Caco-2 (cell line): ENCODE measurements around the gene NPBWR2. TPM values are rescaled to one million over a fixed set of nuclear protein-coding genes. Genes with fewer than 3 reads are reported as not detected.

ENCODE experiments used
- BruUV-seq: library from RNA; stranded (reverse); fragments of 400-500 nt; replicated peaks from 2 replicates; lab custom pipeline; 2021; lab: Mats Ljungman, UMichigan
- CTCF ChIA-PET: fragments of 300-600 bp; sonication (Branson Sonifier 250); formaldehyde crosslinking; loops from one replicate; lab custom pipeline; 2022; ENCODE audit warnings: antibody characterized with exemption; lab: Charles Lee
- POLR2A ChIA-PET: fragments of 300-600 bp; sonication (Branson Sonifier 250); formaldehyde crosslinking; loops from one replicate; lab custom pipeline; 2022; ENCODE audit warnings: antibody characterized with exemption; lab: Charles Lee
- DNase-seq, 2 experiments: peaks; one replicate each; pipeline versions ENCODE4 v3.0.0 to v3.0.0-alpha.2; 2020 to 2022
- H3K27me3 ChIP-seq: replicated peaks from 2 replicates; pipeline ENCODE4 v1.6.0; 2011; ENCODE audit warnings: low read length; ENCODE audit not compliant: control insufficient read depth, insufficient read depth
- H3K36me3 ChIP-seq: 2 replicates; pipeline ENCODE4 v1.5.1; 2011; ENCODE audit warnings: low read length; ENCODE audit not compliant: control insufficient read depth, insufficient read depth
- H3K4me1 ChIP-seq: fragments of 250-450 bp; sonication (Bioruptor Pico); 2 replicates; pipeline ENCODE4 v1.5.1; 2020; ENCODE audit warnings: mild to moderate bottlenecking
- H3K4me3 ChIP-seq: 2 replicates; pipeline ENCODE4 v1.5.1; 2011; ENCODE audit warnings: low read depth, mild to moderate bottlenecking, control low read depth, low read length
- H3K9me3 ChIP-seq: fragments of 250-450 bp; sonication (Bioruptor Pico); 2 replicates; pipeline ENCODE4 v1.5.1; 2020; ENCODE audit warnings: mild to moderate bottlenecking, moderate library complexity
- H3K27ac Mint-ChIP-seq: one replicate; pipeline ENCODE4 v1.8.0; 2022; ENCODE audit warnings: mixed read lengths; ENCODE audit not compliant: unreplicated experiment
- H3K27me3 Mint-ChIP-seq: one replicate; pipeline ENCODE4 v1.8.0; 2022; ENCODE audit warnings: mixed read lengths; ENCODE audit not compliant: insufficient read depth, unreplicated experiment
- H3K36me3 Mint-ChIP-seq: one replicate; pipeline ENCODE4 v1.8.0; 2022; ENCODE audit warnings: mild to moderate bottlenecking, mixed read lengths; ENCODE audit not compliant: insufficient read depth, unreplicated experiment
- H3K4me1 Mint-ChIP-seq: one replicate; pipeline ENCODE4 v1.8.0; 2022; ENCODE audit warnings: low read depth, mixed read lengths; ENCODE audit not compliant: unreplicated experiment
- H3K4me3 Mint-ChIP-seq: one replicate; pipeline ENCODE4 v1.8.0; 2022; ENCODE audit warnings: mild to moderate bottlenecking, moderate library complexity, mixed read lengths; ENCODE audit not compliant: unreplicated experiment
- H3K9me3 Mint-ChIP-seq: one replicate; pipeline ENCODE4 v1.8.0; 2022; ENCODE audit warnings: mixed read lengths; ENCODE audit not compliant: unreplicated experiment
- CTCF ChIP-seq, 2 experiments: fragments of 200-600 bp in 1 of 2; IDR thresholded peaks; 1 replicate in 1 of 2; 2 replicates in 1 of 2; pipeline versions ENCODE4 v1.5.1 to v1.8.0; 2011 to 2022; ENCODE audit warnings: antibody characterized with exemption in 1 of 2, control low read depth in 1 of 2, inconsistent platforms in 1 of 2, low read depth in 1 of 2, low read length in 1 of 2, mild to moderate bottlenecking in 1 of 2, moderate library complexity in 1 of 2; ENCODE audit not compliant: insufficient read depth in 1 of 2, severe bottlenecking in 1 of 2, unreplicated experiment in 1 of 2
- intact Hi-C: fragments of 100-400 bp; cut with micrococcal nuclease; formaldehyde crosslinking; loops from one replicate; pipeline ENCODE4 v1.10.0; 2022; ENCODE audit not compliant: unreplicated experiment
- total RNA-seq: library from RNA; stranded (reverse); gene quantifications from 2 replicates; pipeline ENCODE4 v1.2.3, GENCODE V29; 2022

Gene NPBWR2
- total RNA-seq, 1 experiment from 2014 or later, result not detected

- Mint-ChIP-seq H3K9me3 (no peaks in the 10 kb centered on the region), H3K36me3 (no peaks in the 10 kb centered on the region), H3K27me3 (peaks cover 18% of the 10 kb centered on the region), H3K27ac (no peak overlapping the region), H3K4me3 (no peak overlapping the region), H3K4me1 (no peaks in the 10 kb centered on the region)
- no peak overlapping the region for H3K4me3 ChIP-seq
- no peaks in the 10 kb centered on the region for H3K9me3 ChIP-seq
- no peak for DNase-seq
- BruUV-seq, result no TSS peak
- no peaks in the 10 kb centered on the region; the same call in 1 of the 2 replicates for H3K27me3 ChIP-seq
- intact Hi-C loops, result no loop called here
- no peaks in the 10 kb centered on the region for H3K36me3 ChIP-seq
- ChIA-PET POLR2A (interaction anchor here (0.6 kb wide), 1 partner anchor 1689 kb away, joined by 5 read pairs; no protein-coding TSS in a partner anchor), CTCF (interaction anchor here (0.6 to 0.7 kb wide), 2 partner anchors 16 to 75 kb away, joined by 4 read pairs; no protein-coding TSS in a partner anchor)
- TF ChIP-seq CTCF (IDR thresholded peaks at IDR 0.05; ENCODE audit: insufficient read depth in 1 of 2, low read depth in 1 of 2, low read length in 1 of 2, severe bottlenecking in 1 of 2, unreplicated experiment in 1 of 2), result no peak
- H3K4me1 ChIP-seq, result no peaks in the 10 kb centered on the region
Observed at GRCh38 chr20:64153861-64154589, 46.7 kb upstream of the NPBWR2 start.

GRCh38 chr20:64153410-64153809 lies 46.0 kb upstream of the NPBWR2 start:
- H3K27ac Mint-ChIP-seq, result no peak overlapping the region
- H3K4me1 Mint-ChIP-seq, result no peaks in the 10 kb centered on the region
- CTCF ChIA-PET, result no interaction called here

DNA sequence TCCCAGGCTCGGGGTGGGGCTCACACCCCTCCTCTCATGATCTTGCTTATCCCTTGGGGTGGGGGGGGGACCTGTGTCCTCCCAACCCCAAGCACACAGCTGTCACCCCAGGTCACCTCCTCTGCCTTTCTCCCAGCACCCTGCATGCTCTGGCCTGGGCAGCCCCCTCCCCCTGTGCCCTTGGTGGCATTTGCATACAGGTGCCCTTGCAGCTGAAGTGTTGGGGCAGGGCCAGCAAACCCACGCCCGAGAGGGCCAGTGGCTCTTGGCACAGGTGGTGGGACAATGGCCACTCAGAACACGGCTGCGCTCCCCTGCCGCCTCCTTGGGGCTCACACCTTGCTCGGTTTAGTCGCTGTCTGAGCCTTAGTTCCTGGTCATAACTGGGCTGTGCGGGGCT lies 45.5 kb upstream of the NPBWR2 start:
- POLR2A ChIA-PET, result no interaction called here
- H3K36me3 ChIP-seq, result no peaks in the 10 kb centered on the region
- Mint-ChIP-seq H3K4me1 (no peaks in the 10 kb centered on the region), H3K27me3 (peaks cover 15% of the 10 kb centered on the region), H3K9me3 (no peaks in the 10 kb centered on the region), H3K27ac (no peak overlapping the region), H3K36me3 (no peaks in the 10 kb centered on the region), H3K4me3 (no peak overlapping the region)
- TF ChIP-seq CTCF (IDR thresholded peaks at IDR 0.05; ENCODE audit: insufficient read depth in 1 of 2, low read depth in 1 of 2, low read length in 1 of 2, severe bottlenecking in 1 of 2, unreplicated experiment in 1 of 2), result no peak
- CTCF ChIA-PET, result no interaction called here
- no TSS peak for BruUV-seq
- intact Hi-C loops, result no loop called here
- H3K27me3 ChIP-seq, result no peaks in the 10 kb centered on the region; the same call in 1 of the 2 replicates
- no peak for DNase-seq
- H3K9me3 ChIP-seq, result no peaks in the 10 kb centered on the region
- H3K4me3 ChIP-seq, result no peak overlapping the region
- H3K4me1 ChIP-seq, result no peaks in the 10 kb centered on the region

More at GRCh38 chr20:64153410-64153809, 46.0 kb upstream of the NPBWR2 start:
- BruUV-seq, result no TSS peak
- DNase-seq, result no peak
- intact Hi-C loops, result no loop called here
- no peaks in the 10 kb centered on the region for H3K36me3 Mint-ChIP-seq
- H3K4me3 Mint-ChIP-seq, result no peak overlapping the region
- no peak for TF ChIP-seq CTCF (IDR thresholded peaks at IDR 0.05; ENCODE audit: insufficient read depth in 1 of 2, low read depth in 1 of 2, low read length in 1 of 2, severe bottlenecking in 1 of 2, unreplicated experiment in 1 of 2)
- H3K9me3 ChIP-seq, result no peaks in the 10 kb centered on the region
- H3K36me3 ChIP-seq, result no peaks in the 10 kb centered on the region
- POLR2A ChIA-PET, result no interaction called here
- H3K27me3 ChIP-seq, result no peaks in the 10 kb centered on the region; the same call in 1 of the 2 replicates
- H3K4me3 ChIP-seq, result no peak overlapping the region
- H3K9me3 Mint-ChIP-seq, result no peaks in the 10 kb centered on the region
- peaks cover 15% of the 10 kb centered on the region for H3K27me3 Mint-ChIP-seq
- no peaks in the 10 kb centered on the region for H3K4me1 ChIP-seq
